Naive thymus-derived CD4-positive, alpha-beta T cell (primary cell): ENCODE measurements around the gene RASSF8. TPM values are rescaled to one million over a fixed set of nuclear protein-coding genes. Genes with fewer than 3 reads are reported as not detected.

ENCODE experiments used
- ATAC-seq: fragments of 150-1000 bp; cut with Tn5 transposase; 2 replicates; pipeline ENCODE4 v1.10.0; 2021; ENCODE audit warnings: mild to moderate bottlenecking, moderate library complexity
- CTCF ChIA-PET: fragments of 350-600 bp; sonication (Branson Sonifier 250); formaldehyde crosslinking; loops from one replicate; lab custom pipeline; 2021; ENCODE audit warnings: antibody characterized with exemption; lab: Charles Lee
- POLR2A ChIA-PET: fragments of 350-600 bp; sonication (Branson Sonifier 250); formaldehyde crosslinking; loops from one replicate; lab custom pipeline; 2021; ENCODE audit warnings: antibody characterized with exemption, inconsistent platforms; lab: Charles Lee
- DNase-seq, 9 donors: peaks; one replicate each; pipeline versions ENCODE4 v3.0.0 to v3.0.0-alpha.2; 2020 to 2022; ENCODE audit warnings: mixed read lengths in 1 of 9
- H3K27ac ChIP-seq: one replicate; pipeline ENCODE4 v1.7.0; 2013; ENCODE audit warnings: mild to moderate bottlenecking, low read depth, low read length, moderate library complexity
- H3K27me3 ChIP-seq, 2 donors: one replicate each; pipeline ENCODE4 v1.7.0; 2013; ENCODE audit warnings: low read length in 2 of 2, mild to moderate bottlenecking in 2 of 2, moderate library complexity in 2 of 2; ENCODE audit not compliant: control insufficient read depth in 2 of 2, insufficient read depth in 2 of 2
- H3K36me3 ChIP-seq, 3 experiments: 1 replicate in 2 of 3; 2 replicates in 1 of 3; pipeline ENCODE4 v1.7.0; 2013; ENCODE audit warnings: low read length in 3 of 3, mild to moderate bottlenecking in 3 of 3, moderate library complexity in 1 of 3; ENCODE audit not compliant: insufficient read depth in 3 of 3, control insufficient read depth in 2 of 3
- H3K4me1 ChIP-seq, 2 donors: one replicate each; pipeline ENCODE4 v1.7.0; 2013; ENCODE audit warnings: low read length in 2 of 2, mild to moderate bottlenecking in 2 of 2, moderate library complexity in 1 of 2; ENCODE audit not compliant: control insufficient read depth in 2 of 2, insufficient read depth in 2 of 2
- H3K4me3 ChIP-seq: 2 replicates; pipeline ENCODE4 v1.7.0; 2013; ENCODE audit warnings: mild to moderate bottlenecking, low read length
- H3K9me3 ChIP-seq, 3 experiments: 1 replicate in 2 of 3; 2 replicates in 1 of 3; pipeline ENCODE4 v1.7.0; 2013; ENCODE audit warnings: low read length in 3 of 3; ENCODE audit not compliant: control insufficient read depth in 2 of 3
- H3K27ac Mint-ChIP-seq, 9 donors: one replicate each; pipeline ENCODE4 v1.8.0; 2020 to 2022; ENCODE audit warnings: mixed read lengths in 9 of 9, mild to moderate bottlenecking in 8 of 9, moderate library complexity in 5 of 9, inconsistent platforms in 2 of 9
- H3K27me3 Mint-ChIP-seq, 5 donors: one replicate each; pipeline ENCODE4 v1.8.0; 2021 to 2022; ENCODE audit warnings: mixed read lengths in 5 of 5, mild to moderate bottlenecking in 1 of 5
- H3K36me3 Mint-ChIP-seq, 5 donors: one replicate each; pipeline ENCODE4 v1.8.0; 2020 to 2022; ENCODE audit warnings: mixed read lengths in 5 of 5, mild to moderate bottlenecking in 3 of 5, inconsistent platforms in 1 of 5
- H3K4me1 Mint-ChIP-seq, 7 donors: one replicate each; pipeline ENCODE4 v1.8.0; 2020 to 2022; ENCODE audit warnings: mixed read lengths in 7 of 7, mild to moderate bottlenecking in 3 of 7, inconsistent platforms in 1 of 7
- H3K4me3 Mint-ChIP-seq, 10 donors: one replicate each; pipeline ENCODE4 v1.8.0; 2020 to 2022; ENCODE audit warnings: mild to moderate bottlenecking in 10 of 10, mixed read lengths in 10 of 10, moderate library complexity in 6 of 10, inconsistent platforms in 2 of 10
- H3K9me3 Mint-ChIP-seq, 11 donors: one replicate each; pipeline ENCODE4 v1.8.0; 2020 to 2022; ENCODE audit warnings: mixed read lengths in 11 of 11, mild to moderate bottlenecking in 4 of 11, inconsistent platforms in 1 of 11, moderate library complexity in 1 of 11
- intact Hi-C, 2 donors: fragments of 100-400 bp; cut with micrococcal nuclease; formaldehyde crosslinking; loops; one replicate each; pipeline ENCODE4 v1.15.1; 2023
- polyA plus RNA-seq, 2 donors: library from polyadenylated mRNA; unstranded; fragments of 300-500 nt; fragmentation: Illumina TruSeq; gene quantifications; one replicate each; pipeline ENCODE4 v1.2.3, GENCODE V29; 2021
- total RNA-seq, 6 experiments: library from RNA in 5 of 6; stranded (reverse) in 5 of 6; gene quantifications; 1 replicate in 5 of 6; 2 replicates in 1 of 6; pipeline ENCODE4 v1.2.3 and lab custom pipeline; 2021 to 2026

RASSF8 gene
- total and polyA plus RNA-seq, 7 experiments from 2014 or later, result 0.03 to 0.64 (median 0.18) TPM; not detected in 3

GRCh38 chr12:26121323-26122060 lies 163.0 kb downstream of the RASSF8 start:
- CTCF ChIA-PET, result no interaction called here

DNA sequence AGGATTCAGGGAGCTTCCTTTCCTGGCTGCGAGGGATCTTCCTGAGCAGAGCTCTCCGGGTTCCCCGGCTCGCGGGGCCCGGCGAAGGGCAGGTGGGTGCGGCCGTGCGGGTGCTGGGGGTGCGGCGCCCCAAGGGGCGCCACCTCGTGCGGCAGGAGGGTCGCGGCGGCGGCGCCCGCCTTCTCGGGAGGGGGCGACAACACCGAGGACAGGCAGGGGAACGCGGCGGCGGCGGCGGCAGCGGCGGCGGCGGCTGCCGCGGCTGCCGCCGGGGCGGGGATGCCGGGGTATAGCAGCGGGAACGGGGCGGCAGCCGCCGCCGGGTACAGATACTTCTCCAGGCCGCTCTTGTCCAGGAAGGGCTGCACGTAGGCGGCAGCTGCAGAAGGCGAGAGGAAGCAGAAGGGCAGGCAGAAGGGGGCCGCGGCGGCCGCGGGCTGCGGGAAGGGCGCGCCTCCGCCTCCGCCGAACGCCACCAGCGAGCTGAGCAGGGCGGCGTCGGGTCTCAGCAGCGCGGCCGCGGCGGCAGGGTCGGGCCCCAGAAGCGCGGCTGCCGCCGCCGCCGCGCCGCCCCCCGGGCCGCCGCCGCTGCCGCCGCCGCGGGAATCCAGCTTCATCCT lies 163.7 kb downstream of the RASSF8 start:
- H3K4me3 ChIP-seq, result peak overlapping the region; percentile 36
- peak; percentile 63 for ATAC-seq
- H3K4me1 Mint-ChIP-seq, result peaks cover 22 to 43% (median 36%) of the 10 kb centered on the region in 7 donors
- ChIA-PET POLR2A (interaction anchor here (0.7 kb wide), 1 partner anchor 898 kb away, joined by 3 read pairs; no protein-coding TSS in a partner anchor), CTCF (no interaction called here)
- DNase-seq, result peak in 5 of 9 donors; percentile 16 to 35 (median 26)
- no peak overlapping the region for H3K27ac ChIP-seq
- H3K9me3 Mint-ChIP-seq, result no peaks in the 10 kb centered on the region
- intact Hi-C loops, result loop anchor here (1.0 to 5.0 kb wide), 8 partner anchors 8 to 1590 kb away; partner anchors contain the start of genes ITPR2 (in 1 of the 2), MRPS35 (in 1 of the 2) and RASSF8 (in 1 of the 2)
- peaks cover 12 to 21% of the 10 kb centered on the region in 2 donors for H3K4me1 ChIP-seq
- H3K36me3 ChIP-seq, result no peaks in the 10 kb centered on the region
- no peak overlapping the region for H3K27ac Mint-ChIP-seq
- H3K36me3 Mint-ChIP-seq, result peaks cover 0 to 1% (median 0%) of the 10 kb centered on the region in 5 donors
- peaks cover 22 to 42% of the 10 kb centered on the region in 2 donors for H3K27me3 ChIP-seq
- H3K4me3 Mint-ChIP-seq, result peak overlapping the region; percentile 12 to 80 (median 65)
- H3K9me3 ChIP-seq, result no peaks in the 10 kb centered on the region
- H3K27me3 Mint-ChIP-seq, result peaks cover 60 to 86% (median 72%) of the 10 kb centered on the region in 5 donors

More at GRCh38 chr12:26121323-26122060, 163.0 kb downstream of the RASSF8 start:
- H3K4me3 Mint-ChIP-seq, result peak overlapping the region; percentile 12 to 80 (median 64)
- H3K27me3 Mint-ChIP-seq, result peaks cover 55 to 86% (median 71%) of the 10 kb centered on the region in 5 donors
- Histone ChIP-seq H3K4me3 (peak overlapping the region; percentile 36), H3K27me3 (peaks cover 18 to 38% of the 10 kb centered on the region in 2 donors), H3K27ac (no peak overlapping the region), H3K36me3 (no peaks in the 10 kb centered on the region), H3K4me1 (peaks cover 12 to 21% of the 10 kb centered on the region in 2 donors), H3K9me3 (no peaks in the 10 kb centered on the region)
- DNase-seq (no peak), ATAC-seq (no peak)
- peaks cover 22 to 36% (median 33%) of the 10 kb centered on the region in 7 donors for H3K4me1 Mint-ChIP-seq
- no peak overlapping the region for H3K27ac Mint-ChIP-seq
- no peaks in the 10 kb centered on the region for H3K9me3 Mint-ChIP-seq
- POLR2A ChIA-PET, result interaction anchor here (0.7 kb wide), 1 partner anchor 897 kb away, joined by 3 read pairs; no protein-coding TSS in a partner anchor
- peaks cover 0 to 1% (median 0%) of the 10 kb centered on the region in 5 donors for H3K36me3 Mint-ChIP-seq
- intact Hi-C loops, result loop anchor here (1.0 to 5.0 kb wide), 9 partner anchors 7 to 1591 kb away; partner anchors contain the start of genes ITPR2 (in 1 of the 2), MRPS35 (in 1 of the 2) and RASSF8 (in 1 of the 2)

DNA sequence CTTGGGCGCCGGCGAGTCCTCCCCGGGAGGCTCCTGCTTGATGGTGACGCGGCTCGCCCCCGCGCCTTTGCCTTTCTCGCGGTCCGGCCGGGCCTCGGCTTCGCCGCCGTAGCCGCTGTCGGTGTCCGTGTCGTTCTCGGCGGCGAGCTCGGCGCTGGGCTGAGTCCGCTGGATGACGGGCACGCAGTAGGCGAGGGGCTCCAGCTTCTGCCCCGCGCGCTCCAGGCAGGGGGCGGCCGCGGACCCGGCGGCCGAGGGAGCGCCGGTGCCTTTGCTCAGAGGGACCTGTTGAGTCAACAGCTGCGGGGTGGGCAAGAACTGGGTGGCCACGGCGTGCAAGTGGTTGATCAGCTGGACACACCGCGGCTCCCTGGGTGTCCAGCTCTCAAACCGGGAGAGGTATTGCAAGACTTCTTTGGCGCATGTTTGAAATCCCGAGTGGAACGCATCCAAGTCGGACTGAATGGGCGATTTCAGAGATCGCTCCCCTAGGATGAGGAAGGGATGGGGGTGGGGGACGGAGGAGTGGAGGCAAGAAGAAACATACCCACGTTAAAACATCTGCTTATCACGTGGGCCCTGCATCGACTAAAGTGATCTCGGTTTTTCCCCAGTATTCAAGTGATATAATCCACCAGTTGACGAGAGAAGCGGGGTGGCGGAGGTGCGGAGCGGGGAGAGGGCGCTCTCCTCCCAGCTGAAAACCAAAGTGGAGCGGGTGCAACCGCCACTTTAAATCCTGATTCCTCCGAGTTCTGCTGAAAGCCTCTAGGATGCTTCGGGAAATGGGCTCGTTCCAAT lies 164.4 kb downstream of the RASSF8 start:
- peaks cover 22 to 49% (median 41%) of the 10 kb centered on the region in 7 donors for H3K4me1 Mint-ChIP-seq
- no peaks in the 10 kb centered on the region for H3K36me3 ChIP-seq
- H3K27ac Mint-ChIP-seq, result peak overlapping the region in 3 of 9 donors; percentile 46 to 75 (median 58)
- H3K27ac ChIP-seq, result no peak overlapping the region
- ChIA-PET POLR2A (no interaction called here), CTCF (no interaction called here)
- no peaks in the 10 kb centered on the region for H3K9me3 ChIP-seq
- H3K4me1 ChIP-seq, result peaks cover 12 to 21% of the 10 kb centered on the region in 2 donors
- intact Hi-C loops, result loop anchor here (1.0 to 5.0 kb wide), 9 partner anchors 9 to 1589 kb away; partner anchors contain the start of genes ITPR2 (in 1 of the 2), MRPS35 (in 1 of the 2) and RASSF8 (in 1 of the 2)
- H3K9me3 Mint-ChIP-seq, result no peaks in the 10 kb centered on the region
- H3K36me3 Mint-ChIP-seq, result peaks cover 0 to 1% (median 0%) of the 10 kb centered on the region in 5 donors
- H3K4me3 Mint-ChIP-seq, result peak overlapping the region; percentile 80 to 91 (median 88)
- peaks cover 23 to 42% of the 10 kb centered on the region in 2 donors for H3K27me3 ChIP-seq
- H3K4me3 ChIP-seq, result peak overlapping the region; percentile 39
- DNase-seq, result peak in 7 of 9 donors; percentile 16 to 51 (median 22)
- ATAC-seq, result peak; percentile 44
- peaks cover 67 to 86% (median 78%) of the 10 kb centered on the region in 5 donors for H3K27me3 Mint-ChIP-seq

DNA sequence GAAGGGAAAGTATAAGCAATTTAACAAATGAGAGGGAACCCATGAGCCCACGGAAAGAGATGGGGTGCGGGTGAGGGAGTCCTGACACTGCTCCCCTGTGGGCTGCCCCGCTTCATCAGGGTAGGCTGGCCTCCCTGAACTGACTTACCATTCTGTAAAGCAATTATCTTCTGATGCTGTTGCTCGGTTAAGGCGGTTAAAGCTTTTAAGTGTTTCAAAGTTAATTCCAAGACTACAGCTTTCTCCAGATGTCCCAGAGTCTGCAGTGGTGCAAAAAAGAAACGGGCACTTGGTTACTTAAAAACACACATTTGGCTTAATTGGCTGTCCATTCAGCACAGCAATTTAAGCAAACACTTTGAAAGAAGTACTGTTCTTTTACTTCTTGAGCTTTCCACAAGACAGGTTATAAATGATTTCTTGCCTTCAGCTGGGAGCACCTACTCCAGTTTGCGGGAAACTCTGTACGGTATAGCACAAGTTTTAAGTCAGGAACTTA lies 165.0 kb downstream of the RASSF8 start:
- Histone ChIP-seq H3K27me3 (peaks cover 23 to 42% of the 10 kb centered on the region in 2 donors), H3K4me3 (peak overlapping the region; percentile 39), H3K36me3 (no peaks in the 10 kb centered on the region), H3K9me3 (no peaks in the 10 kb centered on the region), H3K27ac (no peak overlapping the region), H3K4me1 (peaks cover 12 to 21% of the 10 kb centered on the region in 2 donors)
- Mint-ChIP-seq H3K4me1 (peaks cover 22 to 49% (median 41%) of the 10 kb centered on the region in 7 donors), H3K4me3 (peak overlapping the region; percentile 80 to 91 (median 88)), H3K27me3 (peaks cover 72 to 86% (median 78%) of the 10 kb centered on the region in 5 donors), H3K36me3 (peaks cover 0 to 1% (median 0%) of the 10 kb centered on the region in 5 donors), H3K9me3 (no peaks in the 10 kb centered on the region), H3K27ac (peak overlapping the region in 2 of 9 donors; percentile 58 to 75)
- ATAC-seq, result no peak
- intact Hi-C loops, result loop anchor here (1.0 to 5.0 kb wide), 8 partner anchors 26 to 1589 kb away; partner anchors contain the start of genes ITPR2 (in 1 of the 2), MRPS35 (in 1 of the 2) and RASSF8 (in 1 of the 2)
- no peak for DNase-seq
- POLR2A ChIA-PET, result no interaction called here
- CTCF ChIA-PET, result interaction anchor here (0.6 kb wide), 1 partner anchor 8 kb away, joined by 3 read pairs; no protein-coding TSS in a partner anchor

GRCh38 chr12:26124446-26125399 lies 166.2 kb downstream of the RASSF8 start, which contains the start of gene BHLHE41:
Gene BHLHE41, minus strand, starts transcription at chr12:26125037. Its CDS starts 258 bp downstream, at chr12:26124779.
- peaks cover 23 to 35% of the 10 kb centered on the region in 2 donors for H3K27me3 ChIP-seq
- intact Hi-C loops, result loop anchor here (5.0 kb wide), 6 partner anchors 167 to 1588 kb away; partner anchors contain the start of genes ITPR2 (in 1 of the 2), MRPS35 (in 1 of the 2) and RASSF8 (in 1 of the 2)
- ATAC-seq (peak; percentile 9), DNase-seq (peak in 1 of 9 donors; percentile 34)
- no peak within 1 kb of the TSS for H3K27ac ChIP-seq
- Mint-ChIP-seq H3K27ac (peak within 1 kb of the TSS in 4 of 9 donors; percentile 17 to 66 (median 37)), H3K27me3 (peaks cover 73 to 86% (median 80%) of the 10 kb centered on the region in 5 donors), H3K4me3 (peak within 1 kb of the TSS; percentile 82 to 90 (median 86)), H3K36me3 (peaks cover 0 to 1% (median 0%) of the 10 kb centered on the region in 5 donors), H3K4me1 (peaks cover 22 to 49% (median 37%) of the 10 kb centered on the region in 7 donors), H3K9me3 (peaks cover 0 to 2% (median 0%) of the 10 kb centered on the region in 11 donors)
- H3K4me3 ChIP-seq, result peak within 1 kb of the TSS; percentile 45
- no peaks in the 10 kb centered on the region for H3K36me3 ChIP-seq
- CTCF ChIA-PET, result no interaction called here
- H3K4me1 ChIP-seq, result peaks cover 12 to 21% of the 10 kb centered on the region in 2 donors
- H3K9me3 ChIP-seq, result no peaks in the 10 kb centered on the region
- POLR2A ChIA-PET, result interaction anchor here (0.5 kb wide), 1 partner anchor 737 kb away, joined by 3 read pairs; no protein-coding TSS in a partner anchor
